Activated naive CD4-positive, alpha-beta T cell treated with anti-CD3 and anti-CD28 coated beads for 36 hours (primary cell): ENCODE results near the gene EVI2B. TPM values are rescaled to one million over a fixed set of nuclear protein-coding genes. Genes with fewer than 3 reads are reported as not detected.
"Not testable (repeated sequence)": the region's sequence is repeated elsewhere in the genome, so short reads cannot be mapped to it uniquely, and the experiment has no call there.

ENCODE experiments used
- CTCF ChIA-PET: fragments of 350-600 bp; sonication (Branson Sonifier 250); formaldehyde crosslinking; loops from one replicate; lab custom pipeline; 2021; ENCODE audit warnings: antibody characterized with exemption; lab: Charles Lee
- DNase-seq: peaks from one replicate; pipeline ENCODE4 v3.0.0-alpha.2; 2020
- H3K27ac Mint-ChIP-seq: one replicate; pipeline ENCODE4 v1.8.0; 2021; ENCODE audit warnings: mild to moderate bottlenecking, mixed read lengths
- H3K27me3 Mint-ChIP-seq: one replicate; pipeline ENCODE4 v1.8.0; 2021; ENCODE audit warnings: low read depth, mixed read lengths
- H3K36me3 Mint-ChIP-seq: one replicate; pipeline ENCODE4 v1.8.0; 2021; ENCODE audit warnings: low read depth, mixed read lengths
- H3K4me1 Mint-ChIP-seq: one replicate; pipeline ENCODE4 v1.8.0; 2021; ENCODE audit warnings: low read depth, mixed read lengths
- H3K4me3 Mint-ChIP-seq: one replicate; pipeline ENCODE4 v1.8.0; 2021; ENCODE audit warnings: mild to moderate bottlenecking, moderate library complexity, mixed read lengths
- H3K9me3 Mint-ChIP-seq: one replicate; pipeline ENCODE4 v1.8.0; 2021; ENCODE audit warnings: mixed read lengths
- intact Hi-C: fragments of 100-400 bp; cut with micrococcal nuclease; formaldehyde crosslinking; loops from one replicate; pipeline ENCODE4 v1.15.1; 2023
- total RNA-seq, 2 experiments: library from RNA; stranded (reverse); gene quantifications; one replicate each; pipeline ENCODE4 v1.2.3, GENCODE V29; 2021

The EVI2B gene
- total RNA-seq, 2 experiments from 2014 or later, result 9.9 to 11.4 TPM

DNA sequence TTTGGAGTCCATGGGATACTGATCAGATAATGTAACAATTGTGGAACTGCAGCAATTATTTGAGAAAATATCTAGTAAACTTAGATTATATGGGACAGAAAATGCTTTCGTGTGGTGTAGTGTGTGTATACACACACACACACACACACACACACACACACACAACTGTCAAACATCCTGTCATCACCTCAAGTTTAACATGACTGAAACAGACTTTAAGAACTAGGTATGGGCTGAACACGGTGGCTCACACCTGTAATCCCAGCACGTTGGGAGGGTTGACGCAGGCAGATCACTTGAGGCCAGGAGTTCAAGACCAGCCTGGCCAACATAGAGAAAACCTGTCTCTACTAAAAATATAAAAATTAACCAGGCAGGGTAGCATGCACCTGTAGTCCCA, 8.1 kb upstream of the EVI2B start:
- H3K27me3 Mint-ChIP-seq, result no peaks in the 10 kb centered on the region
- peak overlapping the region; percentile 96 for H3K27ac Mint-ChIP-seq
- H3K9me3 Mint-ChIP-seq, result no peaks in the 10 kb centered on the region
- CTCF ChIA-PET, result no interaction called here
- H3K4me1 Mint-ChIP-seq, result peaks cover 23% of the 10 kb centered on the region
- DNase-seq, result peak; percentile 63
- intact Hi-C loops, result loop anchor here (1.0 to 10.0 kb wide), 6 partner anchors 14 to 1207 kb away; partner anchors contain the start of genes NF1 and NSRP1
- H3K36me3 Mint-ChIP-seq, result peaks cover 17% of the 10 kb centered on the region
- peak overlapping the region; percentile 76 for H3K4me3 Mint-ChIP-seq

DNA sequence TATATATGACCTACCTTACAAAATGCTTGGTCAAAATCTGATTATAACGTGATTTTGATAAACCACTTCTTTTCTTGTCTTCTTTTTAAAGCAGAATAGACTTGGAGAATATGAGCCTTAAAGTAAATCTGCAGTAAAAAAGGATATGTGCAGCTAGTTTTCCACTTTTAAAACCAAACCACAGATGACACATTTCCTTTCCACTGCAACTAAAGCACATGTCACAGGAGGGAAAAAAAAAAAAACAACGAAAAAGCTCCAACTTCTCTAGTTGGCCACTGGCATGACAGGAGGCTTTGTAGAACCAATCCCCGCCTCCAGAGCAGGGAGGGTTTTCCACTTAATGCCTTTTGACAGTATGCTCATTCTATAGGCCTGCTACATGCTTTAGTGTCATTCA, 7.6 kb upstream of the EVI2B start, which contains the start of gene EVI2A:
TSS of gene EVI2A (minus strand) at position 142 of the 400 bp plus-strand sequence. CDS start 2,609 bp downstream, outside the sequence.
- intact Hi-C loops, result loop anchor here (1.0 to 10.0 kb wide), 6 partner anchors 13 to 1207 kb away; partner anchors contain the start of genes NF1 and NSRP1
- Mint-ChIP-seq H3K4me3 (peak within 1 kb of the TSS; percentile 76), H3K27ac (peak within 1 kb of the TSS; percentile 96), H3K36me3 (peaks cover 15% of the 10 kb centered on the region), H3K9me3 (no peaks in the 10 kb centered on the region), H3K4me1 (peaks cover 28% of the 10 kb centered on the region), H3K27me3 (no peaks in the 10 kb centered on the region)
- DNase-seq, result peak; percentile 89
- CTCF ChIA-PET, result no interaction called here

DNA sequence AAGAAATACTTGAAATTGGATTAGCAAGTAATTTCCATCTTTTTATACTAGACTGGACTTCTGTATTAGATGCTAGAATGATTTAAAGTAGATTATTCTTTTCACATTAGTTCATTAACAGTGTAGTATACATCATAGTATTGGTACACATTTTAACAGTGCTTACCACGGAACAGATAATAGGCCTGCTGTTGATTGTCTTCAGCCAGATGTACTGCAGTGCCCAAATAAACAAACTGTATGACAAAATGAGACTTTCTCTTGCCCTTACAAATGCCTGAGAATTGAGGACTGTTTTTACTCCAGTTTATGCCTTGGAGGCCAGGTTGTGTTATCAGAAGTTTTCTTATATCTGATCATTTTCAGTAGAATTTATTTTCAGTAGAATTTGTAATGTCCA, 6.9 kb upstream of the EVI2B start:
- Mint-ChIP-seq H3K27me3 (no peaks in the 10 kb centered on the region), H3K4me1 (peaks cover 34% of the 10 kb centered on the region), H3K4me3 (peak overlapping the region; percentile 76), H3K27ac (peak overlapping the region; percentile 96), H3K36me3 (peaks cover 11% of the 10 kb centered on the region), H3K9me3 (no peaks in the 10 kb centered on the region)
- no peak for DNase-seq
- CTCF ChIA-PET, result no interaction called here
- intact Hi-C loops, result loop anchor here (1.0 to 10.0 kb wide), 6 partner anchors 12 to 1206 kb away; partner anchors contain the start of genes NF1 and NSRP1

- peak overlapping the region; percentile 96 for H3K27ac Mint-ChIP-seq
- H3K4me3 Mint-ChIP-seq, result peak overlapping the region; percentile 76
- no peaks in the 10 kb centered on the region for H3K9me3 Mint-ChIP-seq
- CTCF ChIA-PET, result interaction anchor here (0.6 to 1.2 kb wide), 5 partner anchors 10 to 104 kb away, joined by 3 to 8 read pairs (median 4); no protein-coding TSS in a partner anchor
- H3K4me1 Mint-ChIP-seq, result peaks cover 37% of the 10 kb centered on the region
- no peaks in the 10 kb centered on the region for H3K27me3 Mint-ChIP-seq
- peaks cover 11% of the 10 kb centered on the region for H3K36me3 Mint-ChIP-seq
- intact Hi-C loops, result loop anchor here (2.0 to 10.0 kb wide), 5 partner anchors 53 to 1205 kb away; partner anchors contain the start of genes NF1 and NSRP1
- no peak for DNase-seq
Observed at GRCh38 chr17:31320241-31320640, 6.4 kb upstream of the EVI2B start.

DNA sequence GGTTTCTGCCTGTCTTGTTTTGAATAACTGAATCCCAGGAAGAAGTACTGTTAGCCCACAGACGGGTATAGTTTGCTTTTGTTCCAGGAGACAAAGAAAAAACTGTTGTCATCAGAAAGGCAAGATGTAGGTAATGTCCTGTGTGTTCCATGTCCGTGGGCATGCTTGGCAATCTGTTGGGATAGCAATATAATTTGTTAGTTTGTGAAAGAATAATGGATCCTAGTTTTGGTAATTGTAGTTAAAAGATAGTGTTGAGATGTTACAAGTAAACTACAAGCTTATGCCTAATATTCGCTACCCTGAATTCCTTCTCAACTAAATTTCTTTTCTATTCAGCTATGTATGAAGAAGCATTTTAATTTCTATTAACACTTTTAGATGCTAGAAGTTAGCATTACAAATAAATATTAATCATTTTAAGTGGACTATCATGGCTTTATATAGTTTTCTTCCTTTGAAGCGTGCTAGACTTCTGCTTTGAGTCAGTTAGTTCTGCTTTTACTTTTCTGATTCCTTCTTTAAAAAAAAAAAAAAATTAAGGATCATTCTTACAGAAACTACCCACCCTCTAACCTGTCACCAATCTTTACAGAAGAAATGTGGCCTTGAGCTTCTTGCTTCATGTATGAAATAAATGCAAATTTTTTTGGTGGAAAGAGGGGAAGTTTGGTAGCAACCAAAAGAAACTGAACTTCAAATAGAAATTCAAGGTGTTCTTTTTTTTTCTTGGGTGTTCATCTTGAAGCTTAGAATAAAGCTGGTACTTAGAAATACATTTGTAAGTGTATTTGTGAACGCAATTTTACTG, 5.2 kb upstream of the EVI2B start:
- H3K4me1 Mint-ChIP-seq, result peaks cover 46% of the 10 kb centered on the region
- no peak for DNase-seq

DNA sequence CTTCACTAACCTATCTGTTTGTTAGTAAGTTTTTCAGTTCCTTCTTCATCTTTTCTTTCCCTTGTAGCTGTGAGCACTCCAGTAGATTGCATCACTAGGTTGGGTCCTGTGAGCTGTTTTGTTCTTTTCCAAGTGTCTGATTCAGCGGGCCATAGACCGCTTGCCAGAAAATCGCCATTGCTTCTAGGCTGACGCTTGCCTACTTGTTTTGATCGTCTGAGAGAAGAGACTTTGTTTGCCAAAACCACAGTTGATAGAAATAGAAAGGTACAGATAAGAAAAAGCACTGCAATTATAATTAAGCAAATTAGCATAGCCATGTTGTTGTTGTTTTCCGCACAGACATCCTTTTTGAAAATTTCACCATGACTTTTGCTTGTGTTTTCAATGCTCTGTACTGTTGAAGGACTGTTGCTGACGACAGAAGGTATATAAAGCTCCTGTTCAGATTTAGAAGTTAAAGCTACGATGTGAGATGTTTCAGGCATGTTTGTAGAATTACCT, 4.5 kb upstream of the EVI2B start:
- peak; percentile 71 for DNase-seq
- peak overlapping the region; percentile 73 for H3K4me3 Mint-ChIP-seq
- peaks cover 45% of the 10 kb centered on the region for H3K4me1 Mint-ChIP-seq
- H3K36me3 Mint-ChIP-seq, result peaks cover 11% of the 10 kb centered on the region
- CTCF ChIA-PET, result interaction anchor here (2.3 kb wide), 1 partner anchor 11 kb away, joined by 5 read pairs; no protein-coding TSS in a partner anchor
- peak overlapping the region; percentile 96 for H3K27ac Mint-ChIP-seq
- H3K27me3 Mint-ChIP-seq, result no peaks in the 10 kb centered on the region
- intact Hi-C loops, result loop anchor here (2.0 to 5.0 kb wide), 6 partner anchors 176 to 956 kb away; partner anchors contain the start of genes CRLF3 and UTP6
- H3K9me3 Mint-ChIP-seq, result no peaks in the 10 kb centered on the region

More for the DNA sequence above, 5.2 kb upstream of the EVI2B start:
- no peaks in the 10 kb centered on the region for H3K9me3 Mint-ChIP-seq
- intact Hi-C loops, result loop anchor here (2.0 to 5.0 kb wide), 6 partner anchors 176 to 957 kb away; partner anchors contain the start of genes CRLF3 and UTP6
- H3K27me3 Mint-ChIP-seq, result no peaks in the 10 kb centered on the region
- peak overlapping the region; percentile 96 for H3K27ac Mint-ChIP-seq
- peaks cover 11% of the 10 kb centered on the region for H3K36me3 Mint-ChIP-seq
- CTCF ChIA-PET, result interaction anchor here (0.6 to 2.3 kb wide), 5 partner anchors 8 to 103 kb away, joined by 3 to 8 read pairs (median 3); no protein-coding TSS in a partner anchor
- peak overlapping the region; percentile 73 for H3K4me3 Mint-ChIP-seq

DNA sequence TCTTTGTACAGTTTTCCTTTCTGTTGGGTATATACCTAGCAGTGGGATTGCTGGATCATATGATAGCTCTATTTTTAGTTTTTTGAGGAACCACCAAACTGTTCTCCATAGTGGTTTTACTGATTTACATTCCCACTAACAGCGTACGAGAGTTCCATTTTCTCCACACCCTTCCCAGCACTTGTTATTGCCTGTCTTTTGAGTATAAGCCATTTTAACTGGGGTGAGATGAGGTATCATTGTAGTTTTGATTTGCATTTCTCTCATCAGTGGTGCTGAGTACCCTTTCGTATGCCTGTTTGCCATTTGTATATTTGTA, 887 bp upstream of the EVI2B start:
- no peak for DNase-seq

DNA sequence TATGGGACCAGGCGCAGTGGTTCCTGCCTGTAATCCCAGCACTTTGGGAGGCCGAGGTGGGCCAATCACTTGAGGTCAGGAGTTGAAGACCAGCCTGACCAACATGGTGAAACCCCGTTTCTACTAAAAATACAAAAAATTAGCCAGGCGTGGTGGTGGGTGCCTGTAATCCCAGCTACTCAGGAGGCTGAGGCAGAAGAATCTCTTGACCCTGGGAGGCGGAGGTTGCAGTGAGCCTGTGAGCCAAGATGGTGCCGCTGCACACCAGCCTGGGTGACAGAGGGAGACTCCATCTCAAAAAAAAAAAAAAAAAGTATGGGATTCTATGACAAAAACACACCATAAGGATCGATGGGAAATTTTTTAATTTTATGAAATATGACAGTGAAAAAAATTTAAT, 1.6 kb downstream of the EVI2B start:
- H3K36me3 Mint-ChIP-seq, H3K27me3 Mint-ChIP-seq, intact Hi-C loops, H3K9me3 Mint-ChIP-seq: not testable (repeated sequence)
- Mint-ChIP-seq H3K4me1 (peaks cover 57% of the 10 kb centered on the region), H3K27ac (peak overlapping the region; percentile 100), H3K4me3 (peak overlapping the region; percentile 82)
- CTCF ChIA-PET, result interaction anchor here (0.7 to 1.2 kb wide), 4 partner anchors 8 to 182 kb away, joined by 3 to 4 read pairs (median 4); no protein-coding TSS in a partner anchor
- peak; percentile 66 for DNase-seq

More for the DNA sequence above, 887 bp upstream of the EVI2B start:
- CTCF ChIA-PET, result no interaction called here
- intact Hi-C loops, result loop anchor here (1.0 to 5.0 kb wide), 5 partner anchors 59 to 952 kb away; partner anchors contain the start of genes CRLF3 and UTP6
- Mint-ChIP-seq H3K4me1 (peaks cover 42% of the 10 kb centered on the region), H3K9me3 (no peaks in the 10 kb centered on the region), H3K36me3 (peaks cover 14% of the 10 kb centered on the region), H3K27me3 (no peaks in the 10 kb centered on the region), H3K27ac (peak overlapping the region; percentile 96), H3K4me3 (peak overlapping the region; percentile 50)

GRCh38 chr17:31311526-31311925, 2.3 kb downstream of the EVI2B start:
- Mint-ChIP-seq H3K4me3 (peak overlapping the region; percentile 82), H3K27me3 (no peaks in the 10 kb centered on the region), H3K4me1 (peaks cover 57% of the 10 kb centered on the region), H3K36me3 (peaks cover 3% of the 10 kb centered on the region), H3K27ac (peak overlapping the region; percentile 100), H3K9me3 (no peaks in the 10 kb centered on the region)
- CTCF ChIA-PET, result interaction anchor here (0.9 to 1.2 kb wide), 3 partner anchors 56 to 183 kb away, joined by 4 read pairs; no protein-coding TSS in a partner anchor
- no peak for DNase-seq
- intact Hi-C loops, result no loop called here

GRCh38 chr17:31310886-31311285, 3.0 kb downstream of the EVI2B start:
- H3K27me3 Mint-ChIP-seq, result no peaks in the 10 kb centered on the region
- intact Hi-C loops, result no loop called here
- peaks cover 57% of the 10 kb centered on the region for H3K4me1 Mint-ChIP-seq
- CTCF ChIA-PET, result interaction anchor here (1.2 to 1.5 kb wide), 3 partner anchors 9 to 62 kb away, joined by 4 to 8 read pairs (median 4); no protein-coding TSS in a partner anchor
- H3K36me3 Mint-ChIP-seq, result peaks cover 5% of the 10 kb centered on the region
- H3K4me3 Mint-ChIP-seq, result peak overlapping the region; percentile 82
- H3K9me3 Mint-ChIP-seq, result no peaks in the 10 kb centered on the region
- DNase-seq, result peak; percentile 51
- H3K27ac Mint-ChIP-seq, result peak overlapping the region; percentile 100

GRCh38 chr17:31310260-31310659, 3.6 kb downstream of the EVI2B start:
- Mint-ChIP-seq H3K36me3 (peaks cover 11% of the 10 kb centered on the region), H3K9me3 (peaks cover under 1% of the 10 kb centered on the region), H3K27ac (peak overlapping the region; percentile 100), H3K4me1 (peaks cover 60% of the 10 kb centered on the region), H3K27me3 (no peaks in the 10 kb centered on the region), H3K4me3 (peak overlapping the region; percentile 87)
- CTCF ChIA-PET, result interaction anchor here (0.9 to 1.5 kb wide), 2 partner anchors 10 to 59 kb away, joined by 3 to 8 read pairs; no protein-coding TSS in a partner anchor
- intact Hi-C loops, result no loop called here
- DNase-seq, result peak; percentile 63
